B cell (primary cell): ENCODE measurements around the gene PPP1R13B. TPM values are rescaled to one million over a fixed set of nuclear protein-coding genes. Genes with fewer than 3 reads are reported as not detected.

Source experiments
- ATAC-seq: fragments of 200-7000 bp; cut with Tn5 transposase; one replicate; pipeline ENCODE4 v1.10.0; 2021; ENCODE audit warnings: low read depth, mild to moderate bottlenecking, moderate number of reproducible peaks, moderate library complexity
- CTCF ChIA-PET: fragments of 350-600 bp; sonication (Branson Sonifier 250); formaldehyde crosslinking; loops from one replicate; lab custom pipeline; 2021; ENCODE audit warnings: antibody characterized with exemption, inconsistent platforms; lab: Charles Lee
- POLR2A ChIA-PET: fragments of 350-600 bp; sonication (Branson Sonifier 250); formaldehyde crosslinking; loops from one replicate; lab custom pipeline; 2021; ENCODE audit warnings: antibody characterized with exemption; lab: Charles Lee
- DNase-seq: peaks from one replicate; pipeline ENCODE4 v3.0.0; 2013
- H2AFZ ChIP-seq: 2 replicates; pipeline ENCODE4 v1.6.1; 2012; ENCODE audit warnings: mild to moderate bottlenecking, low read depth, low read length; ENCODE audit not compliant: insufficient read depth, poor library complexity, severe bottlenecking
- H3K27ac ChIP-seq, 2 donors: 1 replicate in 1 of 2; 2 replicates in 1 of 2; pipeline ENCODE4 v1.5.1; 2012 to 2013; ENCODE audit warnings: low read length in 2 of 2, mild to moderate bottlenecking in 2 of 2, moderate library complexity in 1 of 2
- H3K27me3 ChIP-seq, 4 experiments: fragments of 200-600 bp in 1 of 4; sonication (generic) in 1 of 4; replicated peaks in 1 of 4; 1 replicate in 2 of 4; 2 replicates in 2 of 4; pipeline versions ENCODE4 v1.6.1 to v1.7.0; 2013 to 2016; ENCODE audit warnings: low read length in 3 of 4, mild to moderate bottlenecking in 2 of 4, mixed read lengths in 1 of 4, moderate library complexity in 1 of 4; ENCODE audit not compliant: insufficient read depth in 4 of 4, control insufficient read depth in 3 of 4; ENCODE audit errors: control extremely low read depth in 1 of 4
- H3K36me3 ChIP-seq, 2 experiments: replicated peaks in 1 of 2; 1 replicate in 1 of 2; 2 replicates in 1 of 2; pipeline versions ENCODE4 v1.6.1 to v1.7.1; 2013; ENCODE audit warnings: low read length in 1 of 2; ENCODE audit not compliant: insufficient read depth in 2 of 2, control insufficient read depth in 1 of 2; ENCODE audit errors: control extremely low read depth in 1 of 2, extremely low read depth in 1 of 2
- H3K4me1 ChIP-seq, 2 donors: fragments of 200-600 bp in 1 of 2; sonication (generic) in 1 of 2; 1 replicate in 1 of 2; 2 replicates in 1 of 2; pipeline versions ENCODE4 v1.5.1 to v1.6.1; 2013 to 2017; ENCODE audit warnings: low read length in 2 of 2; ENCODE audit not compliant: control insufficient read depth in 2 of 2, insufficient read depth in 2 of 2
- H3K4me2 ChIP-seq: replicated peaks from 2 replicates; pipeline ENCODE3; 2012; ENCODE audit warnings: mild to moderate bottlenecking, low read depth, low read length; ENCODE audit not compliant: poor library complexity, severe bottlenecking
- H3K4me3 ChIP-seq, 5 experiments: fragments of 200-600 bp in 1 of 5; sonication (generic) in 1 of 5; 1 replicate in 3 of 5; 2 replicates in 2 of 5; pipeline versions ENCODE4 v1.5.1 to v1.7.0; 2011 to 2016; ENCODE audit warnings: low read length in 4 of 5, mild to moderate bottlenecking in 4 of 5, low read depth in 2 of 5, control low read depth in 1 of 5, moderate library complexity in 1 of 5; ENCODE audit not compliant: insufficient read depth in 1 of 5; ENCODE audit errors: control extremely low read depth in 1 of 5, extremely low read depth in 1 of 5
- H3K79me2 ChIP-seq: fragments of 200-600 bp; sonication (generic); one replicate; pipeline ENCODE4 v1.6.0; 2016; ENCODE audit warnings: low read length; ENCODE audit not compliant: control insufficient read depth, insufficient read depth
- H3K9ac ChIP-seq: fragments of 200-600 bp; sonication (generic); 2 replicates; pipeline ENCODE4 v1.6.1; 2017; ENCODE audit warnings: mild to moderate bottlenecking, low read length, moderate library complexity
- H3K9me3 ChIP-seq, 3 donors: one replicate each; pipeline versions ENCODE4 v1.6.1 to v1.7.1; 2013; ENCODE audit warnings: low read length in 2 of 3; ENCODE audit not compliant: control insufficient read depth in 2 of 3, insufficient read depth in 1 of 3; ENCODE audit errors: control extremely low read depth in 1 of 3
- H4K20me1 ChIP-seq: 2 replicates; pipeline ENCODE4 v1.6.0; 2012; ENCODE audit warnings: mild to moderate bottlenecking, low read length; ENCODE audit not compliant: insufficient read depth, control insufficient read depth, poor library complexity, severe bottlenecking
- H3K27ac Mint-ChIP-seq: one replicate; pipeline ENCODE4 v1.8.0; 2021; ENCODE audit warnings: mixed read lengths
- H3K27me3 Mint-ChIP-seq: one replicate; pipeline ENCODE4 v1.8.0; 2021; ENCODE audit warnings: mixed read lengths
- H3K4me1 Mint-ChIP-seq: one replicate; pipeline ENCODE4 v1.8.0; 2021; ENCODE audit warnings: mixed read lengths
- H3K4me3 Mint-ChIP-seq: one replicate; pipeline ENCODE4 v1.8.0; 2021; ENCODE audit warnings: mixed read lengths
- H3K9me3 Mint-ChIP-seq: one replicate; pipeline ENCODE4 v1.8.0; 2022; ENCODE audit warnings: mixed read lengths; ENCODE audit not compliant: insufficient read depth
- EZH2 ChIP-seq: IDR thresholded peaks from 2 replicates; pipeline ENCODE4 v1.6.1; 2012; ENCODE audit warnings: borderline replicate concordance, low read depth, mild to moderate bottlenecking, moderate library complexity, low read length; ENCODE audit not compliant: insufficient read depth, poor library complexity, severe bottlenecking
- WGBS: methylation state at CpG from one replicate; pipeline ENCODE4 v1.1.5; 2013; ENCODE audit warnings: missing lambda C conversion rate; ENCODE audit not compliant: insufficient coverage; 5-methylcytosine and 5-hydroxymethylcytosine counted together
- intact Hi-C: fragments of 100-400 bp; cut with micrococcal nuclease; formaldehyde crosslinking; loops from one replicate; pipeline ENCODE4 v1.10.0; 2022
- polyA plus RNA-seq: library from polyadenylated mRNA; depleted of rRNA; stranded (reverse); fragments of >200 nt; gene quantifications from 2 replicates; pipeline ENCODE4 v1.2.3, GENCODE V29; 2012
- total RNA-seq, 2 donors: library from RNA; stranded (reverse); fragments of 120-200 nt in 1 of 2; gene quantifications; 1 replicate in 1 of 2; 2 replicates in 1 of 2; pipeline versions ENCODE4 v1.2.3 to v1.2.4, GENCODE V29; 2013 to 2022
- TF ChIP-seq, protein P1 (sequence below): fragments of 200-600 bp; IDR thresholded peaks from one replicate; pipeline ENCODE4 v1.8.0; 2022; ENCODE audit warnings: antibody characterized with exemption, mild to moderate bottlenecking

The PPP1R13B gene
- total and polyA plus RNA-seq, 2 donors (not counting 1 experiment from before 2014, with no cell fraction given): 10.1 to 27.7 TPM

DNA sequence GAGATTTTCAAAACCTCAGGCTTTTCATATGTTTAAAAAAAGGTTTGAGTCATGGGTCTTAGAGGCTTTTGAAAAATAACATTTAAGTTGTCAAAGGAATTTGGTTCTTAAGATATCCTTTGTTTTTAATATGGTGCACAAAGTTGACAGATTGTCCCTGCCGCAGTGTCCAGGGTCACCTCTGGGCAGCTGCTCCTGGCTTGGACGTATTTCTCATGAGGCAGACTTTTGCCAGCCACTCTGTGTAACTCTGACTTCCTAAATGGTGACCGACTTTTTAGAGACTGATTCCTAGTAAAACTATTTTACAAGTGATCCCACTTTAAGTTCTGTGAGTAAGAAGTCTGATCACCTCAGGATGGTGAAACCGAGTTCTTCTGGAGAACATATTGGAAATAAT is 159.7 kb downstream of the PPP1R13B start:
- H3K27ac Mint-ChIP-seq: no peak overlapping the region
- H3K9me3 Mint-ChIP-seq: no peaks in the 10 kb centered on the region
- H3K27me3 Mint-ChIP-seq: no peaks in the 10 kb centered on the region
- no peak for ATAC-seq
- Histone ChIP-seq H3K27ac (no peak overlapping the region), H3K4me3 (no peak overlapping the region), H3K36me3 (peaks cover 2 to 54% of the 10 kb centered on the region in 2 experiments), H3K4me2 (no peak overlapping the region), H2AFZ (no peak overlapping the region), H3K9ac (no peak overlapping the region), H3K4me1 (peaks cover 41 to 43% of the 10 kb centered on the region in 2 donors), H3K9me3 (no peaks in the 10 kb centered on the region), H4K20me1 (peaks cover 25% of the 10 kb centered on the region), H3K27me3 (no peaks in the 10 kb centered on the region), H3K79me2 (peaks cover 33% of the 10 kb centered on the region)
- CTCF ChIA-PET: no interaction called here
- POLR2A ChIA-PET: no interaction called here
- H3K4me3 Mint-ChIP-seq: no peak overlapping the region
- intact Hi-C loops: no loop called here
- 100% methylated on average over 3 of the region's 4 CpGs for WGBS
- H3K4me1 Mint-ChIP-seq: peaks cover 36% of the 10 kb centered on the region
- DNase-seq: no peak
- TF ChIP-seq, protein P1, sequence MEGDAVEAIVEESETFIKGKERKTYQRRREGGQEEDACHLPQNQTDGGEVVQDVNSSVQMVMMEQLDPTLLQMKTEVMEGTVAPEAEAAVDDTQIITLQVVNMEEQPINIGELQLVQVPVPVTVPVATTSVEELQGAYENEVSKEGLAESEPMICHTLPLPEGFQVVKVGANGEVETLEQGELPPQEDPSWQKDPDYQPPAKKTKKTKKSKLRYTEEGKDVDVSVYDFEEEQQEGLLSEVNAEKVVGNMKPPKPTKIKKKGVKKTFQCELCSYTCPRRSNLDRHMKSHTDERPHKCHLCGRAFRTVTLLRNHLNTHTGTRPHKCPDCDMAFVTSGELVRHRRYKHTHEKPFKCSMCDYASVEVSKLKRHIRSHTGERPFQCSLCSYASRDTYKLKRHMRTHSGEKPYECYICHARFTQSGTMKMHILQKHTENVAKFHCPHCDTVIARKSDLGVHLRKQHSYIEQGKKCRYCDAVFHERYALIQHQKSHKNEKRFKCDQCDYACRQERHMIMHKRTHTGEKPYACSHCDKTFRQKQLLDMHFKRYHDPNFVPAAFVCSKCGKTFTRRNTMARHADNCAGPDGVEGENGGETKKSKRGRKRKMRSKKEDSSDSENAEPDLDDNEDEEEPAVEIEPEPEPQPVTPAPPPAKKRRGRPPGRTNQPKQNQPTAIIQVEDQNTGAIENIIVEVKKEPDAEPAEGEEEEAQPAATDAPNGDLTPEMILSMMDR: no peak
- TF ChIP-seq EZH2: no peak

DNA sequence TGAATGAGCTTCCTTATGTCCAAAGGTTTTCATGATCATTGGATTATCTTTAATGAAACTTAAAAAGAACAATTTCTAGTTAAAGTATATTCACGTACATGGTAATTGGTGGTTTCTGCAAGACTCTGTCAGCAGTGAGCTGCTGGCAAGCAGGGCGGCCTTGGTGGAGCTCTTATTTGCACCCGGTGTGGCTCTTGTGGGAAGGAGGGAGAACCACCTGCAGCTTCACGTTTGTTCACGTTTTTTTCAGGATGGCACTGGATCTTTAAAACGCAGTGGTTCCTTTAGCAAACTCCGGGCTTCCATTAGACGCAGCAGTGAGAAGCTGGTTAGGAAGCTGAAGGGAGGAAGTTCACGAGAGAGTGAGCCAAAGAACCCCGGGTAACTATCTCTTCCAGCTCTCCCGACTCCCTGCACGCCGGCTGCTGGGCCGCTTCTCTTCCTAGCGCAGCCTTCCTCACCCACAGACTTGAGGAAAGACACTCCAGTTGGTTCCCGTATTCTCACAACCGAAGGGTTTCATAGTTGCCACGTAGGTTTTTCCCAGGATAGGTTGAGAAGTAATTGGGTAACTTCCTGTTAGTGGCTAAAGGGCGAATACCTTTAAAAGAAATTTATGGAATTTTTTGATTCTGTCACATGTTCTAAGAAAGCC is 160.4 kb downstream of the PPP1R13B start:
- Histone ChIP-seq H3K4me2 (no peak overlapping the region), H2AFZ (no peak overlapping the region), H3K36me3 (peaks cover 2 to 56% of the 10 kb centered on the region in 2 experiments), H3K27me3 (no peaks in the 10 kb centered on the region), H3K9me3 (no peaks in the 10 kb centered on the region), H3K4me3 (no peak overlapping the region), H4K20me1 (peaks cover 25% of the 10 kb centered on the region), H3K79me2 (peaks cover 38% of the 10 kb centered on the region), H3K4me1 (peaks cover 37 to 38% of the 10 kb centered on the region in 2 donors), H3K9ac (no peak overlapping the region), H3K27ac (no peak overlapping the region)
- ChIA-PET POLR2A (no interaction called here), CTCF (interaction anchor here (0.7 kb wide), 1 partner anchor 9 kb away, joined by 3 read pairs; no protein-coding TSS in a partner anchor)
- DNase-seq: no peak
- H3K9me3 Mint-ChIP-seq: no peaks in the 10 kb centered on the region
- no peak overlapping the region for H3K4me3 Mint-ChIP-seq
- 98% methylated on average over 10 of the region's 19 CpGs for WGBS
- no peak for ATAC-seq
- no peaks in the 10 kb centered on the region for H3K27me3 Mint-ChIP-seq
- H3K27ac Mint-ChIP-seq: no peak overlapping the region
- H3K4me1 Mint-ChIP-seq: peaks cover 32% of the 10 kb centered on the region
- TF ChIP-seq, protein P1: no peak
- TF ChIP-seq EZH2: no peak
- intact Hi-C loops: no loop called here
